GM18508 (cell line): ENCODE data around the gene SP7.
"Not testable (repeated sequence)": the region's sequence is repeated elsewhere in the genome, so short reads cannot be mapped to it uniquely, and the experiment has no call there.

ENCODE experiments used
- ATAC-seq: cut with Tn5 transposase; IDR thresholded peaks from one replicate; pipeline ENCODE4 v1.9.1; 2021; ENCODE audit warnings: moderate number of reproducible peaks; ENCODE audit not compliant: insufficient read depth, unreplicated experiment

Gene SP7

GRCh38 chr12:53347905-53348304 is 11.8 kb upstream of the SP7 start:
- no peak for ATAC-seq

- ATAC-seq = no peak
Measured at GRCh38 chr12:53346491-53346890, 10.3 kb upstream of the SP7 start.

- ATAC-seq = no peak
Measured at GRCh38 chr12:53345486-53346188, 9.5 kb upstream of the SP7 start.

GRCh38 chr12:53344824-53345485 is 8.8 kb upstream of the SP7 start:
- no peak for ATAC-seq

- ATAC-seq = no peak
Measured at GRCh38 chr12:53344487-53344823, 8.3 kb upstream of the SP7 start.

- ATAC-seq = no peak
Measured at GRCh38 chr12:53343969-53344368, 7.8 kb upstream of the SP7 start.

GRCh38 chr12:53343449-53343848 is 7.3 kb upstream of the SP7 start:
- no peak for ATAC-seq

- no peak for ATAC-seq
Measured at GRCh38 chr12:53340398-53340797, 4.2 kb upstream of the SP7 start.

- ATAC-seq = no peak
Measured at GRCh38 chr12:53338916-53339315, 2.8 kb upstream of the SP7 start.

- no peak for ATAC-seq
Measured at GRCh38 chr12:53338017-53338416, 1.9 kb upstream of the SP7 start.

- ATAC-seq = no peak
Measured at GRCh38 chr12:53334822-53335221, 1.3 kb downstream of the SP7 start.

- no peak for ATAC-seq
Measured at GRCh38 chr12:53333845-53334244, 2.3 kb downstream of the SP7 start.

- no peak for ATAC-seq
Measured at GRCh38 chr12:53333289-53333688, 2.9 kb downstream of the SP7 start.

GRCh38 chr12:53332744-53333143 is 3.4 kb downstream of the SP7 start:
- no peak for ATAC-seq

GRCh38 chr12:53332339-53332738 is 3.8 kb downstream of the SP7 start:
- not testable (repeated sequence) for ATAC-seq

- no peak for ATAC-seq
Measured at GRCh38 chr12:53330671-53331070, 5.5 kb downstream of the SP7 start.

GRCh38 chr12:53328043-53328435 is 8.1 kb downstream of the SP7 start:
- no peak for ATAC-seq

GRCh38 chr12:53327435-53328042 is 8.6 kb downstream of the SP7 start:
- ATAC-seq = no peak

GRCh38 chr12:53326460-53327185 is 9.5 kb downstream of the SP7 start:
- ATAC-seq = no peak

- no peak for ATAC-seq
Measured at GRCh38 chr12:53325511-53326061, 10.6 kb downstream of the SP7 start.
